Activated T-cell treated with anti-CD3 and anti-CD28 coated beads, Interleukin-2, amount 50 U/mL, for 24 hours (primary cell): ENCODE data around the gene KIF12.

ENCODE experiments used
- DNase-seq: peaks from one replicate; pipeline ENCODE4 v3.0.0-alpha.2; 2020
- H3K27ac Mint-ChIP-seq: 2 replicates; pipeline ENCODE4 v1.8.0; 2020; ENCODE audit warnings: mild to moderate bottlenecking, mixed read lengths
- H3K27me3 Mint-ChIP-seq: 2 replicates; pipeline ENCODE4 v1.8.0; 2020; ENCODE audit warnings: mixed read lengths
- H3K36me3 Mint-ChIP-seq: 2 replicates; pipeline ENCODE4 v1.8.0; 2020; ENCODE audit warnings: low read depth, mixed read lengths
- H3K4me1 Mint-ChIP-seq: 2 replicates; pipeline ENCODE4 v1.8.0; 2020; ENCODE audit warnings: low read depth, mixed read lengths
- H3K4me3 Mint-ChIP-seq: 2 replicates; pipeline ENCODE4 v1.8.0; 2020; ENCODE audit warnings: mild to moderate bottlenecking, moderate library complexity, mixed read lengths
- H3K9me3 Mint-ChIP-seq: 2 replicates; pipeline ENCODE4 v1.8.0; 2020; ENCODE audit warnings: mixed read lengths

Gene KIF12

GRCh38 chr9:114098936-114099668 is at the start of gene KIF12:
Gene KIF12, minus strand, starts transcription at chr9:114099292. Its CDS starts 16 bp downstream, at chr9:114099276.
- Mint-ChIP-seq H3K4me3 (no peak within 1 kb of the TSS), H3K36me3 (no peaks in the 10 kb centered on the region), H3K4me1 (peaks cover 7% of the 10 kb centered on the region), H3K27me3 (peaks cover 63% of the 10 kb centered on the region), H3K9me3 (peaks cover 7% of the 10 kb centered on the region), H3K27ac (no peak within 1 kb of the TSS)
- DNase-seq, result no peak

- Mint-ChIP-seq H3K27me3 (peaks cover 47% of the 10 kb centered on the region), H3K4me1 (no peaks in the 10 kb centered on the region), H3K27ac (no peak overlapping the region), H3K9me3 (no peaks in the 10 kb centered on the region), H3K4me3 (no peak overlapping the region), H3K36me3 (no peaks in the 10 kb centered on the region)
- DNase-seq, result no peak
Measured at GRCh38 chr9:114146735-114147134, 47.6 kb upstream of the KIF12 start.

- no peak overlapping the region for H3K4me3 Mint-ChIP-seq
- no peak overlapping the region for H3K27ac Mint-ChIP-seq
- no peaks in the 10 kb centered on the region for H3K36me3 Mint-ChIP-seq
- DNase-seq, result no peak
- no peaks in the 10 kb centered on the region for H3K4me1 Mint-ChIP-seq
- no peaks in the 10 kb centered on the region for H3K9me3 Mint-ChIP-seq
- H3K27me3 Mint-ChIP-seq, result peaks cover 20% of the 10 kb centered on the region
Measured at GRCh38 chr9:114143234-114143633, 44.1 kb upstream of the KIF12 start.

GRCh38 chr9:114141553-114142402 is 42.7 kb upstream of the KIF12 start:
- no peak for DNase-seq
- Mint-ChIP-seq H3K27ac (no peak overlapping the region), H3K4me3 (no peak overlapping the region), H3K36me3 (no peaks in the 10 kb centered on the region), H3K9me3 (no peaks in the 10 kb centered on the region), H3K27me3 (peaks cover 16% of the 10 kb centered on the region), H3K4me1 (no peaks in the 10 kb centered on the region)

- Mint-ChIP-seq H3K4me1 (no peaks in the 10 kb centered on the region), H3K4me3 (no peak overlapping the region), H3K36me3 (no peaks in the 10 kb centered on the region), H3K27ac (no peak overlapping the region), H3K27me3 (peaks cover 16% of the 10 kb centered on the region), H3K9me3 (no peaks in the 10 kb centered on the region)
- no peak for DNase-seq
Measured at GRCh38 chr9:114140850-114141249, 41.8 kb upstream of the KIF12 start.

- no peak overlapping the region for H3K27ac Mint-ChIP-seq
- peaks cover 16% of the 10 kb centered on the region for H3K27me3 Mint-ChIP-seq
- no peaks in the 10 kb centered on the region for H3K36me3 Mint-ChIP-seq
- no peaks in the 10 kb centered on the region for H3K9me3 Mint-ChIP-seq
- H3K4me3 Mint-ChIP-seq, result no peak overlapping the region
- DNase-seq, result no peak
- no peaks in the 10 kb centered on the region for H3K4me1 Mint-ChIP-seq
Measured at GRCh38 chr9:114140401-114140800, 41.3 kb upstream of the KIF12 start.

GRCh38 chr9:114139071-114139470 is 40.0 kb upstream of the KIF12 start:
- H3K27ac Mint-ChIP-seq, result no peak overlapping the region
- H3K27me3 Mint-ChIP-seq, result peaks cover 16% of the 10 kb centered on the region
- no peaks in the 10 kb centered on the region for H3K36me3 Mint-ChIP-seq

GRCh38 chr9:114138552-114138971 is 39.5 kb upstream of the KIF12 start:
- Mint-ChIP-seq H3K4me3 (no peak overlapping the region), H3K27me3 (peaks cover 14% of the 10 kb centered on the region), H3K4me1 (no peaks in the 10 kb centered on the region)

More at GRCh38 chr9:114139071-114139470, 40.0 kb upstream of the KIF12 start:
- no peak for DNase-seq
- no peaks in the 10 kb centered on the region for H3K4me1 Mint-ChIP-seq
- H3K9me3 Mint-ChIP-seq, result no peaks in the 10 kb centered on the region
- H3K4me3 Mint-ChIP-seq, result no peak overlapping the region

GRCh38 chr9:114137831-114138230 is 38.7 kb upstream of the KIF12 start:
- no peak overlapping the region for H3K4me3 Mint-ChIP-seq
- DNase-seq, result no peak
- no peak overlapping the region for H3K27ac Mint-ChIP-seq
- no peaks in the 10 kb centered on the region for H3K4me1 Mint-ChIP-seq
- peaks cover 12% of the 10 kb centered on the region for H3K27me3 Mint-ChIP-seq
- H3K36me3 Mint-ChIP-seq, result no peaks in the 10 kb centered on the region
- no peaks in the 10 kb centered on the region for H3K9me3 Mint-ChIP-seq

More at GRCh38 chr9:114138552-114138971, 39.5 kb upstream of the KIF12 start:
- Mint-ChIP-seq H3K36me3 (no peaks in the 10 kb centered on the region), H3K27ac (no peak overlapping the region), H3K9me3 (no peaks in the 10 kb centered on the region)
- no peak for DNase-seq

GRCh38 chr9:114134827-114135396 is 35.8 kb upstream of the KIF12 start:
- DNase-seq, result no peak
- no peaks in the 10 kb centered on the region for H3K4me1 Mint-ChIP-seq
- no peaks in the 10 kb centered on the region for H3K9me3 Mint-ChIP-seq
- no peak overlapping the region for H3K27ac Mint-ChIP-seq
- H3K36me3 Mint-ChIP-seq, result no peaks in the 10 kb centered on the region
- H3K27me3 Mint-ChIP-seq, result peaks cover 9% of the 10 kb centered on the region
- H3K4me3 Mint-ChIP-seq, result no peak overlapping the region

- no peaks in the 10 kb centered on the region for H3K4me1 Mint-ChIP-seq
- no peak overlapping the region for H3K4me3 Mint-ChIP-seq
- H3K27ac Mint-ChIP-seq, result no peak overlapping the region
- H3K36me3 Mint-ChIP-seq, result no peaks in the 10 kb centered on the region
- peaks cover under 1% of the 10 kb centered on the region for H3K9me3 Mint-ChIP-seq
- peaks cover 12% of the 10 kb centered on the region for H3K27me3 Mint-ChIP-seq
- DNase-seq, result no peak
Measured at GRCh38 chr9:114132550-114132918, 33.4 kb upstream of the KIF12 start.

- Mint-ChIP-seq H3K4me1 (no peaks in the 10 kb centered on the region), H3K27me3 (peaks cover 18% of the 10 kb centered on the region), H3K9me3 (peaks cover 4% of the 10 kb centered on the region), H3K36me3 (no peaks in the 10 kb centered on the region), H3K27ac (no peak overlapping the region), H3K4me3 (no peak overlapping the region)
- no peak for DNase-seq
Measured at GRCh38 chr9:114131808-114132549, 32.9 kb upstream of the KIF12 start.

- no peaks in the 10 kb centered on the region for H3K36me3 Mint-ChIP-seq
- peaks cover 4% of the 10 kb centered on the region for H3K9me3 Mint-ChIP-seq
- no peak for DNase-seq
- peaks cover 18% of the 10 kb centered on the region for H3K27me3 Mint-ChIP-seq
- no peaks in the 10 kb centered on the region for H3K4me1 Mint-ChIP-seq
- no peak overlapping the region for H3K4me3 Mint-ChIP-seq
- no peak overlapping the region for H3K27ac Mint-ChIP-seq
Measured at GRCh38 chr9:114130624-114131277, 31.7 kb upstream of the KIF12 start.

- Mint-ChIP-seq H3K27me3 (peaks cover 18% of the 10 kb centered on the region), H3K4me3 (no peak overlapping the region), H3K4me1 (no peaks in the 10 kb centered on the region), H3K9me3 (peaks cover 4% of the 10 kb centered on the region), H3K27ac (no peak overlapping the region), H3K36me3 (no peaks in the 10 kb centered on the region)
- no peak for DNase-seq
Measured at GRCh38 chr9:114130141-114130540, 31.0 kb upstream of the KIF12 start.
